ENCODE data around the gene ADAMTS9.

DNA sequence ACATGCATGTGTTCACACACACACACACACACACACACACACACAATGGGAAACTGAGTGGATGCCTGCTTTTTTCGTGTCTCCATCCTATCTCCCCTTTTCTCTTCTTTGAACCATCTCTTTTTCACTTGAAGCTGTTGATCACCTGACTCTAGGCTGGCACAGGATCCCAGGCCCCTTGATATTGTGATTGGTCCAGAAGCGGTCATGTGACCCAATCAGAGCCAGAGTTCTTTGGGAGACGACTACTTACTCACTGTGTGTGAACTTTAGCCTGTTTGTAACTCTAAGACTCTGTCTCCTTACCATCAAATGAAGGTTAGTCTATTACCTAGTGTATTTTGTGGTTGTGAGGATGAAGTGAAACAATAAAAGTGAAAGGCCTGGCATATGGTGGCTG, 172.9 kb downstream of the ADAMTS9 start:
- no peak for TF ChIP-seq GATA2 (IDR thresholded peaks at IDR 0.05; ENCODE audit: low read depth, low read length)
- TF ChIP-seq GATA3 (IDR thresholded peaks at IDR 0.05; ENCODE audit: low read depth, low read length), result no peak

Data from SH-SY5Y (cell line).